EL (cell line): ENCODE results near the gene LDB2.

Experiments
- DNase-seq: peaks from one replicate; pipeline ENCODE4 v3.0.0-alpha.2; 2016

The LDB2 gene

DNA sequence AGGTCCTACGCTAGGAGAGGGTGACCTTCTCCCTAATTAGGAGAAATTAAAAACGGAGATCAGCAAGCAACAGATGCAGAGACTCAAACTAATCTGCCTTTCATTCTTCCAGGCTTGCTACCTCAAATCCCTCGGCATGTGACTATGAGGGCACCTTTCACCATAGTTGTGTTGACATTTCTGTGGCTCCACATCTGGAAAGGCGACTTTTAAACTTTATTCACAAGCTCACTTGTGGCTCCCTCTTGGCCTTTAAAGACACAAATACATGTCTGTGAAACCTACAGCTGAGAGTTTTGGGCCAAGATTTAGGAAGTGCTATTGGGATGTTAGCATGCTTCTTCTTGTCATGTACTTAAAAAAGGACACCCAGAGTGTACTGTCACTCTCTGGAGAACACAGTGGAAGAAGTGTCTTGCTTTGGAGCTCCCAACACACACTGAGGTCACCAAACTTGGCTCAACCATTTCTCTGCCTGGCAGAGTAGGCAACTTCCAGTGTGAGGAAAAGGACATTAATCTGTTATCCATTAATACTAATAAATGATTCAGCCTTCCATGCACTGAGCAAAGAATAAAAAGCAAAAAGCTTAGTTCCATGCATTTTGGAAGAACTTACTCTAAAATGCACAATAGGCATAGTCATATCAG lies 60.1 kb downstream of the LDB2 start:
- DNase-seq: no peak

DNA sequence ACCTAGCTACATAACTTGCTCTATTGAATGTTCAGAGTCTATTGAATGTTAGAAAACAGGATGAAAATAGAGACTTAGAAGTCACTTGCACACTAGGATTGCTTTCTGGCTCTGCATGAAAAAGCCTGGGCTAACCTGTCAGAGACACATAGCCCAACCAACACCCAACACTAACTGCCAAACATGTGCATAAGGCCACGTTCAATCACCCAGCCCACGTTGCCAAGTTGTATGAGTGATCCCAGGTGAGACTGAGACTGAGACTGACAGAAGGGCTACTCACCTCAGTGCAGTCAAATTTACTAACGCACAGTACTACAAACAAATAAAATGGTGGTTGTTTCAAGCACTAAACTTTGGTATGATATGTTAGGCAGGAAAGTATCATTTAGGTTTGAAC lies 61.0 kb downstream of the LDB2 start:
- no peak for DNase-seq

DNA sequence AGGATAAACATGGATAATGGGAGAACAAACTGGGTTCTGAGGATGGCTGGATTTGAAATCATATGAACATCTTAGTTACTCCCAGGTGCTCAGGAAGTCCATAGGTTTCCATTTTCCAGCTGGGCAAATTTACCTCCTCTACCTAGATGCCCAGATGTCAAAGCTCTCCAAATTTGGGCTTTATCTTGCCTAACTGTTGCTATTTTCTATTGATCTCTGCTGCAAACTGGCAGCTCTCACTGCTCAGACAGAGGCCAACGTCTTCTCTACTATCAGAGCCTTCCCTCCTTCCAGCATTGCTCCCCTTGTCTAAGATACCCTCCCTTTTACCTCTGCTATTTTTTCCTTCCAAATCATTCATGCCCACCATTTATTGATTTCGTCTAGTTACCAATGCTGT lies 62.1 kb downstream of the LDB2 start:
- DNase-seq: no peak

- no peak for DNase-seq
These were observed 62.7 kb downstream of the LDB2 start for GRCh38 chr4:16835597-16836247.

DNA sequence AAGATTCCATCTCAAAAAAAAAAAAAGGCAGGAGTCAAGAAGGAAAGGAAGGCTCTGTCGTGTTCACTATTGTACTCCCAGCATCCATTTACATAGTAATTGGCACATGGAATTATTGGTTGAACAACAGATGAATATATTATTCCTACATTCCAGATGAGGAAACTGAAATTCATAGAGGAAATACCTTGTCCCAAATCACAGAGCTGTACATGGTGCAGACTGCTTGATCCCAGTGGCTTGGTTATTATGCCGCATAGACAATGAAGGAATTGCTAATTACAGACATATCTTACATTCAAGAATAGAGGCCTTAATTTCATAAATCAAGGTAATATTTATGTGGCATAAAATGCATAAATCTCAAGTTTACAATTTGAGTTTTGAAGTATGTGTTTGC lies 63.6 kb downstream of the LDB2 start:
- DNase-seq: no peak

DNA sequence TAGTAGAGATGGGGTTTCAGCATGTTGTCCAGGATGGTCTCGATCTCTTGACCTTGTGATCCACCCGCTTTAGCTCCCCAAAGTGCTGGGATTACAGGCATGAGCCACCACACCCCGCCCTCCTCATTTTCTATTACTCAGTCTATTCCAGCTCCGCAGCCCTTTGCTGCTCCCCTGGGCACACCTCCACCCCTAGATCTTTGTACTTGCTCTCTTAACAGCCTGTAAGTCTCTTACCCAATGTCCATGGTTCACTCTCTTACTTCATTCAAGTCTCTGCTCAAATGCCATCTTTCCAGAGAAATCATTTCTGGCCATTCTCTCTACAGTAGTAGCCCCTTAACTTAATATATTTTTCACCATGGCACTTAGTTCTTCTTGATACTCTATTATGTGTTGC lies 64.7 kb downstream of the LDB2 start:
- no peak for DNase-seq

- DNase-seq: no peak
These were observed 68.4 kb downstream of the LDB2 start for GRCh38 chr4:16830081-16830480.

DNA sequence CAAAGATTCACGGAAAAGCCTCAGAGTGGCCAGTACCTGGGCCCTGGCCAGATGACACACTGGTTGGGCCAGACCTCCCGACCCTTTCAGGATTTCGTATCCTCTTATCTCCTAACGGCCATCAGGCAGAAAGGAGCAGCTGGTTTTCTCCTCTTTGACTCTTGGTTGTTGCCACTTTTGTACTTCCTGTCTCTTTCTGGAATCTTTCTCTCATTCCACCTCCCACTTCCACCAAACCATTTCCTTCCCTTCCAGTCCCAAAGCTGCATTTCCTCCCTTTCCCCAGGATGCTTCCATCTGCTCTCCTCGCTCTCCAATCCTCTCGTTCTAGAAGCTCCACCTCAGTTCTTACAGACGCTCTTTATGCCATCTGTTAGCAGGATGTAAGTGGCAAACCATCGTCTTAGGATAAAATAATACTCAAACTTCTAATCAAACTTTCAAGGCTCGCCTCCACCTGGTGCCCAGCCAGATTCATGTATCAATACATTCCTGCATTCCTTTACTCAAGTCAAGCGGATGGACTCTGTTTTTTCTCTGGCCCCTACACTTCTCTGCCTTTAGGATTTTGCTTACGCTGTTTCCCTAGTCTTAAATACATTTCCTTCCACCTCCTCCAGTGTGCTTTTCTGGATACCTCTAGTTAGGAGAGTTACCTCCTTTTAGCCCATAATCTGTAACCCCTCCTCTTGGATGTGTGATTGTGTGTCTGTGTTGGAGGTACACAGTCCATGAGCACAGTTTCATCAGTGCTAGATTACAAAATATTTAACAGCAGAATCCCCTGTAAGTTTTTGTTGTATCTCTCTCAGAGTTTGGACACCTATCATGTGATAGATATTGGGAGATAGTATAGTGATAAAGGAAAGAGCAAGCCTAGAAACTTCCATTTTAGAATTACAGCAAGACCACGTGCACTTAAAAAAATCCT lies 70.4 kb downstream of the LDB2 start:
- peak; percentile 3 for DNase-seq

- no peak for DNase-seq
These were observed 71.4 kb downstream of the LDB2 start for GRCh38 chr4:16827045-16827444.

DNA sequence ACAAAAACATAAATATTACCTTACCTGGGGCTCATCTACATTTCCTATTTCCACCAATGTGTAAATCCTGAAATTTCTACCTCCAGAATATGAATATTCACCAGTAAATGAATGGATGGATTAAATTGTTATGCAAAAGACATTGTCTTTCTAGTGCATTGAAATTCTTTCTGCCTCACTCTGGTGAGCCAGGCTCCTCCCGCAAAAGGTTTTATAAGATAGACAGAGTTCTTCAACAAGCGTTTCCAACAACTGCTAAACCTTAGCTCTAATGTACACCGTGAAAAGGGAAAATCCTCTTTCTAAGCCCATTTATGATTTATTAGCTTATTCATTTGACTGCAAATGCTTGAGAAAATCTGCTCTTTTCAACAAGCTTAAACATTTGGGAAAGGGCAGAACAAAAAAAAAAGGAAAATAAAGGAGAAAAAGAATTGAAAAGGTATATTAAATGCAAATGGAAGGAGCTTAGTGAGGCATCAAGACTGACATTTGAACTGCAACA lies 72.0 kb downstream of the LDB2 start:
- no peak for DNase-seq

GRCh38 chr4:16824278-16824806 lies 74.1 kb downstream of the LDB2 start:
- no peak for DNase-seq

- no peak for DNase-seq
These were observed 78.1 kb downstream of the LDB2 start for GRCh38 chr4:16820329-16820728.

- DNase-seq: no peak
These were observed 78.8 kb downstream of the LDB2 start for GRCh38 chr4:16819652-16820051.

DNA sequence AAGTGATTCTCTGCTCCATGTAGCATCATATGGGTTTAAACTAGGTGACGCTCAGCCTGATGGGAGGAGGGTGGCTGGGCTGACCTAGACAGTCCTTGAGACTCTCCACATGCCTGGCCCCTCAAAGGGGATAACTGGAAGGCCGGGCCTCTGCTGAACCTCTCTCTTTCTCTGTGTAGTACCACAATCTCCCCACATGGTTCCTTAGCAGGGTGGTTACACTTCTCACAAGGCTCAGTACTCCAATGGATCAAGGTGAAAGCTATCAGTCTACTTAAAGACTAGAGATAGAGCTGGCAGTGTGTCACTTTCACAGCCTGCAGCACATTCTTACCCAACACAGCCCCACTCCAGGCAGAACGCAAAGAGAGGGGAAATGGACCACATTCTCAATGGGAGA lies 80.4 kb downstream of the LDB2 start:
- DNase-seq: no peak

GRCh38 chr4:16817286-16817685 lies 81.2 kb downstream of the LDB2 start:
- DNase-seq: no peak

DNA sequence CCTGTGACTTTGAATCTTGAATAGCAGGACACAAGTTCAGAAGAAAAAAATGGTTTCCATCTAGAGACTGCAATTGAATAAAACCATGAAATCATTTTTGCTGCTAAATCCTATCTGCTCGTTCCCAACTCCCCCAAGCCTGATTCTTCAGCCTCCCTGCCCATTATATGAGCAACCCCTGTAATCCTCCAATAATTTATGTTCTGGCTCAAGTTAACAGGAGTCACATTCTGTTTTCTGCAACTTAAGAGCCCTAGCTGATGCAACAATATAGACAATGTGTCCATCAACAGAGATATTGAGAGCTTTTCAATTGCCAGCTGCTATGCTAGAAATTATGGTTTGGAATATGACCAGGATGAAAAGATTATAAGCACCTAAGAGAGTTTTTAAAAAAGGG lies 84.1 kb downstream of the LDB2 start:
- no peak for DNase-seq

GRCh38 chr4:16812041-16812440 lies 86.4 kb downstream of the LDB2 start:
- DNase-seq: no peak

GRCh38 chr4:16809943-16810342 lies 88.5 kb downstream of the LDB2 start:
- no peak for DNase-seq

DNA sequence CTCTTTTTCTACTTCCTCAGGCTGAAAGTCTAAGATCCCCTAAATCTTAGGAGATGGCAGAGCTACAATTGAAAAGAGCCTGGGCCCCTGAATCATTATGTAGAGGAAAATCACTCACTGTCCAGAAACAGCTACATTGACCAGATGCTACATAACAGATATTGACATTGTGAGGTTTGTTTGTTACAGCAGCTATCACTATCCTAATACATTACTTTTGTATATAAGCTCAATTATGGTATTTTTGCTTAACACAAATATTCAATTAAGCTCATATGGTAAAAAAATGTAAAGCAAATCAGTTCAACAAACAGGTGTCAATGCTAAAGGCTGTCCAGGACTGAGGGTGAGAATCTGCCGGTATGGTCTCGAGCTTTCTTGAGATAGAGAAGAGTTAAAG lies 89.4 kb downstream of the LDB2 start:
- DNase-seq: no peak

DNA sequence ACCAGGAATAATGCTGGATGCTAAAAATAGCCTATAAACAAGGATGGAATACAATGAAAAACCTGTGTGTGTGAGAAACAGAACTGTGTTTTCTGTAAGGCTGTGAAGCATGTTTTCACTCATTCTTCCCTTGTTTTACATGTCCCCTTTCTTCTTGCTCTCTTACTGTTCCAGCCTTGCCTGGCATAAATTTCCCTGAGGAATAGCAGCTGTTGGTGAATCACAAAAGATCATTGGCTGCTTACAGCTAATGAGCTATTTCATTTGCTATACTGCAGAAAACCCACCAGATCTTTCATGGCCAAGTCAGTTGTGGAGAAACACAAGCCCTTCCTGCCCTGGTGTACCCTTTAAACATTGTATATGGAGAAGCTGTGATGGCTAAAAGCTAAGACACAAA lies 91.1 kb downstream of the LDB2 start:
- no peak for DNase-seq

DNA sequence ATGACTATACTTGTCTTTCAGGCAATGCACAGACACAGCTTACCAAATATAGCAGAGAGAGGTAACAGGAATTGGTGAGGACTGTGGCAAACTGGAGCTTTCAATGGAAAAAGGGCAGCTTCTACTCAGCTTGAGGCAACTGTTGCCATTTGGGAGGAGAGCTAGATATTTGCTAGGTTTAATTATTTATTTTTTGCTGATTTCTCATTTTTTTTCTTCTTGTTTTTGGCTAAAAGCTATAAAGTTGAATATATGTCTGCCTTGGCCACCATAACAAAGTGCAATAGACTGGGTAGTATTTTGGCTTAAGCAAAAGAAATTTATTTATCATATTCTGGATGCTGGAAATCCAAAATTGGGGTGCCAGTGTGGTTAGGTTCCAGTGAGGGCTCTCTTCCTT lies 93.9 kb downstream of the LDB2 start:
- no peak for DNase-seq

DNA sequence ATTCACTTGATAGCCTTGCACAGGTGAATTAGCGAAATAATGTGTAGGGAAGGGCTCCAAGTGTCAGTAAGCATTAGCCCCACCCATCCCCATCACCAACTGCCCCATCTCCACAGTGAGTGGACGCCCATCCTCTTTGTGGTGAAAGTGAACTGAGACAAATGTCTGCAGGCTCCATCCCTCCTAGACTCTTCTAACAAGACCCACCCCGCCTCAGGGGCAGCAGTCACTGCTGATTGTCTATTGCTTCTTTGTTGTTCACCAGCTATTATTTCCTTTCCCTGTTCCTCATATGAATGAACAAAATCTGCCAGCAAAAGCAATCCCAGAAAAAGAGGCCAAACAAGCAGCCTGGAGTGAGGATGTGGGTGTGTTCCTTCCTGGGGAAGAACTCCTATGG lies 96.4 kb downstream of the LDB2 start:
- DNase-seq: no peak

DNA sequence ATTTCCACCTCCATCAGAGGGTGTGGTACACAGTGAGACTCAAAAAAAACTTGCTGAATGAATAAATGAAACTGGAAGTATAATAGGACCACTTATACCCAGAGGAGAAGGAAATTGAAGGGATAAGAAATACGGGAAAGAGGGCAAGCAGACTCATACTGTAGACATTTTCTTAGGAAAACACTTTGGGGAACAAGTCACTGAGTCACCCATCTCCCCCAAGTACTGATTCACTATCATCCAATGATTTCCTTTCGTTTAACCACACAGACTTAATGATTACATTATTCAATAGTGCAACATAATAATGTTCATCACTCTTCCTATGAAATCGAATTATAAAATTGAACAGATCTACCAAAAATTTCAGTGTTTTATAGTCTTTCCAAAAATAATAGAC lies 97.1 kb downstream of the LDB2 start:
- DNase-seq: no peak
